GM12874 (cell line): ENCODE data around the gene MVB12B.

Source experiments
- CTCF ChIP-seq: IDR thresholded peaks from 2 replicates; pipeline ENCODE4 v1.5.1; 2011; ENCODE audit warnings: low read depth, mild to moderate bottlenecking, control low read depth, low read length, moderate library complexity; ENCODE audit not compliant: insufficient read depth

MVB12B gene

GRCh38 chr9:126383406-126384046 is 56.9 kb downstream of the MVB12B start:
- TF ChIP-seq CTCF, result no peak

- no peak for TF ChIP-seq CTCF
Observed at GRCh38 chr9:126384926-126385325, 58.3 kb downstream of the MVB12B start.

GRCh38 chr9:126386088-126386487 is 59.5 kb downstream of the MVB12B start:
- 0 out of 2 replicates have a peak, but pooled peaks have one; percentile 6 for TF ChIP-seq CTCF

- no peak for TF ChIP-seq CTCF
Observed at GRCh38 chr9:126386776-126387175, 60.1 kb downstream of the MVB12B start.

- TF ChIP-seq CTCF, result no peak
Observed at GRCh38 chr9:126388964-126389708, 62.5 kb downstream of the MVB12B start.

- no peak for TF ChIP-seq CTCF
Observed at GRCh38 chr9:126389992-126390391, 63.4 kb downstream of the MVB12B start.

GRCh38 chr9:126390923-126391322 is 64.3 kb downstream of the MVB12B start:
- TF ChIP-seq CTCF, result no peak
